Measurements from ENCODE around the gene KLHDC9.

The KLHDC9 gene

DNA sequence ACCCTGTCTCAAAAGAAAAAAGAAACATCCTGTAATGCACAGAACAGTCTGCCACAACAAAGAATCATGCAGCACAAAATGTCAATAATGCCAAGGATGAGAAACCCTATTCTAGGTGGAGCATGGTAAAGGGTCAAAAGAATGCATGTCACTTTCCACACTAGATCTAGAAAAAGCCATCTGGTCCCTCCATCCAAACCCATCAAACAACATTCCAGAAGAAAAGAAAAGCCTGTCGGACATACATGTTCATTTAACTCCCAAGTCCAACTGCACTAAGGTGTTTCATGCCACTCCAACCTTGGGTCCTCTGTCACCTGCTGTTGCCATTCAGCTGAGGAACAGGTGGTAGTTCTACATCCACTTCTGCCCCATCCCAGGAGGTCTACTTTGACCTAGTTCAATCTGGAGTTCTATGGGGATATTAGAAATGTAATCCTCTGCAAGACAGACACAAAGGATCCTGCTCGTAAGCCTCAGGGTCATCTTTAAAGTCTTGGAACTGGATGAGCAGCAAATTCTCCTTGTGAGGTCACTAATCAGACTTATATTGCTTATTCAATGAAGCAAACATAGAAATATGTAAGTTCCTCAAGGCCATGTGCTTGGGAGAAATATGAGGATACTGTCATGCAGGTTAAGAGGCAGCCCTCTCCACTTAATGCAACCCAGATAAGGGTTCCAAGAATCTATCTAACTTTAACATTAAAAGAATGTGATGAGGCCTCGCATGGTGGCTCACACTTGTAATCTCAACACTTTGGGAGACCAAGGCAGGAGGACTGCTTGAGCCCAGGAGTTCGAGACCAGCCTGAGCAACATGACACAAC is 30.6 kb downstream of the KLHDC9 start:
- no peak for ATAC-seq
- no peak for TF ChIP-seq ARNTL (CRISPR knock-in tag; IDR thresholded peaks at IDR 0.05; ENCODE audit: borderline replicate concordance, low read depth)
- no peak for TF ChIP-seq ESRRG (CRISPR knock-in tag; IDR thresholded peaks at IDR 0.05)
- no peak for TF ChIP-seq ZNF565 (CRISPR knock-in tag; conservative IDR thresholded peaks at IDR 0.05; ENCODE audit: low read depth)
- TF ChIP-seq PPARA (CRISPR knock-in tag; IDR thresholded peaks at IDR 0.05; ENCODE audit: borderline replicate concordance), result no peak
- no peak for TF ChIP-seq ZNF70 (CRISPR knock-in tag; IDR thresholded peaks at IDR 0.05)
- no peak for TF ChIP-seq ISL1 (CRISPR knock-in tag; IDR thresholded peaks at IDR 0.05)
- no peak for TF ChIP-seq ZFP30 (CRISPR knock-in tag; IDR thresholded peaks at IDR 0.05)
- TF ChIP-seq TCF4 (CRISPR knock-in tag; IDR thresholded peaks at IDR 0.05; ENCODE audit: borderline replicate concordance), result no peak
- TF ChIP-seq CSDC2 (CRISPR knock-in tag; IDR thresholded peaks at IDR 0.05), result no peak
- TF ChIP-seq, protein P1, sequence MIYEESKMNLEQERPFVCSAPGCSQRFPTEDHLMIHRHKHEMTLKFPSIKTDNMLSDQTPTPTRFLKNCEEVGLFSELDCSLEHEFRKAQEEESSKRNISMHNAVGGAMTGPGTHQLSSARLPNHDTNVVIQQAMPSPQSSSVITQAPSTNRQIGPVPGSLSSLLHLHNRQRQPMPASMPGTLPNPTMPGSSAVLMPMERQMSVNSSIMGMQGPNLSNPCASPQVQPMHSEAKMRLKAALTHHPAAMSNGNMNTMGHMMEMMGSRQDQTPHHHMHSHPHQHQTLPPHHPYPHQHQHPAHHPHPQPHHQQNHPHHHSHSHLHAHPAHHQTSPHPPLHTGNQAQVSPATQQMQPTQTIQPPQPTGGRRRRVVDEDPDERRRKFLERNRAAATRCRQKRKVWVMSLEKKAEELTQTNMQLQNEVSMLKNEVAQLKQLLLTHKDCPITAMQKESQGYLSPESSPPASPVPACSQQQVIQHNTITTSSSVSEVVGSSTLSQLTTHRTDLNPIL (CRISPR knock-in tag; IDR thresholded peaks at IDR 0.05; ENCODE audit: low read depth), result no peak
- no peak for TF ChIP-seq ZC3H10 (CRISPR knock-in tag; IDR thresholded peaks at IDR 0.05)
- TF ChIP-seq RARB (CRISPR knock-in tag; IDR thresholded peaks at IDR 0.05), result no peak
- TF ChIP-seq ZFP3 (CRISPR knock-in tag; IDR thresholded peaks at IDR 0.05), result no peak
- TF ChIP-seq BACH2 (CRISPR knock-in tag; IDR thresholded peaks at IDR 0.05; ENCODE audit: borderline replicate concordance), result no peak
- no peak for TF ChIP-seq GLIS3 (CRISPR knock-in tag; IDR thresholded peaks at IDR 0.05)
- no peak for TF ChIP-seq TOX (CRISPR knock-in tag; IDR thresholded peaks at IDR 0.05; ENCODE audit: borderline replicate concordance)
- no peak for TF ChIP-seq ZNF8 (CRISPR knock-in tag; IDR thresholded peaks at IDR 0.05)
- TF ChIP-seq, protein P2, sequence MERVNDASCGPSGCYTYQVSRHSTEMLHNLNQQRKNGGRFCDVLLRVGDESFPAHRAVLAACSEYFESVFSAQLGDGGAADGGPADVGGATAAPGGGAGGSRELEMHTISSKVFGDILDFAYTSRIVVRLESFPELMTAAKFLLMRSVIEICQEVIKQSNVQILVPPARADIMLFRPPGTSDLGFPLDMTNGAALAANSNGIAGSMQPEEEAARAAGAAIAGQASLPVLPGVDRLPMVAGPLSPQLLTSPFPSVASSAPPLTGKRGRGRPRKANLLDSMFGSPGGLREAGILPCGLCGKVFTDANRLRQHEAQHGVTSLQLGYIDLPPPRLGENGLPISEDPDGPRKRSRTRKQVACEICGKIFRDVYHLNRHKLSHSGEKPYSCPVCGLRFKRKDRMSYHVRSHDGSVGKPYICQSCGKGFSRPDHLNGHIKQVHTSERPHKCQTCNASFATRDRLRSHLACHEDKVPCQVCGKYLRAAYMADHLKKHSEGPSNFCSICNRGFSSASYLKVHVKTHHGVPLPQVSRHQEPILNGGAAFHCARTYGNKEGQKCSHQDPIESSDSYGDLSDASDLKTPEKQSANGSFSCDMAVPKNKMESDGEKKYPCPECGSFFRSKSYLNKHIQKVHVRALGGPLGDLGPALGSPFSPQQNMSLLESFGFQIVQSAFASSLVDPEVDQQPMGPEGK (CRISPR knock-in tag; IDR thresholded peaks at IDR 0.05; ENCODE audit: borderline replicate concordance), result no peak
- TF ChIP-seq, protein P3, sequence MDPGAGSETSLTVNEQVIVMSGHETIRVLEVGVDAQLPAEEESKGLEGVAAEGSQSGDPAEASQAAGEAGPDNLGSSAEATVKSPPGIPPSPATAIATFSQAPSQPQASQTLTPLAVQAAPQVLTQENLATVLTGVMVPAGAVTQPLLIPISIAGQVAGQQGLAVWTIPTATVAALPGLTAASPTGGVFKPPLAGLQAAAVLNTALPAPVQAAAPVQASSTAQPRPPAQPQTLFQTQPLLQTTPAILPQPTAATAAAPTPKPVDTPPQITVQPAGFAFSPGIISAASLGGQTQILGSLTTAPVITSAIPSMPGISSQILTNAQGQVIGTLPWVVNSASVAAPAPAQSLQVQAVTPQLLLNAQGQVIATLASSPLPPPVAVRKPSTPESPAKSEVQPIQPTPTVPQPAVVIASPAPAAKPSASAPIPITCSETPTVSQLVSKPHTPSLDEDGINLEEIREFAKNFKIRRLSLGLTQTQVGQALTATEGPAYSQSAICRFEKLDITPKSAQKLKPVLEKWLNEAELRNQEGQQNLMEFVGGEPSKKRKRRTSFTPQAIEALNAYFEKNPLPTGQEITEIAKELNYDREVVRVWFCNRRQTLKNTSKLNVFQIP (CRISPR knock-in tag; IDR thresholded peaks at IDR 0.05; ENCODE audit: borderline replicate concordance, low read depth), result no peak

DNA sequence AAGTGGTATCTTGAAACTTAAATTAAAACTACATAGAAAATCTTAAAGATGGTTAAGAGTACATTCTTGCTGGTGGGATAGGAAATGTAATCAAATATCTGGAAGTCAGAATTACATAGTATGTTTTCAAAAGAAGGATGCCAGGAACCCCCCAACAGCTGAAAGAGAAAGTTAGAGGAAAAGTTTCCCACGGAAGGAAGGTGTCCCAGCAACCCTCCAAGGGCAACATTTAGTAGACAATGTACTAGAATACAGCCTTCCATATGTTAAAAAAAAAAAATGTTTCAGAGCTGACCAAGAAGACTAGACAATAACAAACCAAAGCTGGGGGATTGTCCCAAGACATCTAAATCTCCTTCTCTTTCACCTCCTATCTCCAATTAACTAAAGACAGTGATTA is 32.1 kb downstream of the KLHDC9 start:
- TF ChIP-seq ZFP30 (CRISPR knock-in tag; IDR thresholded peaks at IDR 0.05) (no peak), ARNTL (CRISPR knock-in tag; IDR thresholded peaks at IDR 0.05; ENCODE audit: borderline replicate concordance, low read depth) (no peak), RARB (CRISPR knock-in tag; IDR thresholded peaks at IDR 0.05) (no peak), PPARA (CRISPR knock-in tag; IDR thresholded peaks at IDR 0.05; ENCODE audit: borderline replicate concordance) (no peak), GLIS3 (CRISPR knock-in tag; IDR thresholded peaks at IDR 0.05) (no peak), CSDC2 (CRISPR knock-in tag; IDR thresholded peaks at IDR 0.05) (no peak), SNAI2 (CRISPR knock-in tag; IDR thresholded peaks at IDR 0.05) (no peak), ZNF70 (CRISPR knock-in tag; IDR thresholded peaks at IDR 0.05) (no peak), BACH2 (CRISPR knock-in tag; IDR thresholded peaks at IDR 0.05; ENCODE audit: borderline replicate concordance) (no peak), TCF4 (CRISPR knock-in tag; IDR thresholded peaks at IDR 0.05; ENCODE audit: borderline replicate concordance) (no peak), ESRRG (CRISPR knock-in tag; IDR thresholded peaks at IDR 0.05) (no peak), ZC3H10 (CRISPR knock-in tag; IDR thresholded peaks at IDR 0.05) (no peak), OSR1 (CRISPR knock-in tag; IDR thresholded peaks at IDR 0.05) (no peak), ZNF565 (CRISPR knock-in tag; conservative IDR thresholded peaks at IDR 0.05; ENCODE audit: low read depth) (no peak)
- TF ChIP-seq, protein P4, sequence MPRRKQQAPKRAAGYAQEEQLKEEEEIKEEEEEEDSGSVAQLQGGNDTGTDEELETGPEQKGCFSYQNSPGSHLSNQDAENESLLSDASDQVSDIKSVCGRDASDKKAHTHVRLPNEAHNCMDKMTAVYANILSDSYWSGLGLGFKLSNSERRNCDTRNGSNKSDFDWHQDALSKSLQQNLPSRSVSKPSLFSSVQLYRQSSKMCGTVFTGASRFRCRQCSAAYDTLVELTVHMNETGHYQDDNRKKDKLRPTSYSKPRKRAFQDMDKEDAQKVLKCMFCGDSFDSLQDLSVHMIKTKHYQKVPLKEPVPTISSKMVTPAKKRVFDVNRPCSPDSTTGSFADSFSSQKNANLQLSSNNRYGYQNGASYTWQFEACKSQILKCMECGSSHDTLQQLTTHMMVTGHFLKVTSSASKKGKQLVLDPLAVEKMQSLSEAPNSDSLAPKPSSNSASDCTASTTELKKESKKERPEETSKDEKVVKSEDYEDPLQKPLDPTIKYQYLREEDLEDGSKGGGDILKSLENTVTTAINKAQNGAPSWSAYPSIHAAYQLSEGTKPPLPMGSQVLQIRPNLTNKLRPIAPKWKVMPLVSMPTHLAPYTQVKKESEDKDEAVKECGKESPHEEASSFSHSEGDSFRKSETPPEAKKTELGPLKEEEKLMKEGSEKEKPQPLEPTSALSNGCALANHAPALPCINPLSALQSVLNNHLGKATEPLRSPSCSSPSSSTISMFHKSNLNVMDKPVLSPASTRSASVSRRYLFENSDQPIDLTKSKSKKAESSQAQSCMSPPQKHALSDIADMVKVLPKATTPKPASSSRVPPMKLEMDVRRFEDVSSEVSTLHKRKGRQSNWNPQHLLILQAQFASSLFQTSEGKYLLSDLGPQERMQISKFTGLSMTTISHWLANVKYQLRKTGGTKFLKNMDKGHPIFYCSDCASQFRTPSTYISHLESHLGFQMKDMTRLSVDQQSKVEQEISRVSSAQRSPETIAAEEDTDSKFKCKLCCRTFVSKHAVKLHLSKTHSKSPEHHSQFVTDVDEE (CRISPR knock-in tag; IDR thresholded peaks at IDR 0.05), result no peak
- TF ChIP-seq, protein P3 (CRISPR knock-in tag; IDR thresholded peaks at IDR 0.05; ENCODE audit: borderline replicate concordance, low read depth), result no peak
- TF ChIP-seq, protein P2 (CRISPR knock-in tag; IDR thresholded peaks at IDR 0.05; ENCODE audit: borderline replicate concordance), result no peak
- no peak for ATAC-seq

All from SK-N-SH treated with all-trans-retinoic acid at 6 μM for 48 hours (cell line).